HEK293 (cell line): ENCODE data around the gene GLTP.

Source experiments
- CTCF ChIP-seq: fragments of 450-650 bp; formaldehyde crosslinking; IDR thresholded peaks from 2 replicates; pipeline ENCODE4 v1.5.1; 2016; ENCODE audit warnings: missing biosample characterization, missing genetic modification characterization
- YY1 ChIP-seq: fragments of 450-650 bp; formaldehyde crosslinking; IDR thresholded peaks from 2 replicates; pipeline ENCODE4 v1.5.1; 2018; ENCODE audit warnings: missing biosample characterization, missing genetic modification characterization
- ZNF423 ChIP-seq: fragments of 450-650 bp; formaldehyde crosslinking; IDR thresholded peaks from 2 replicates; pipeline ENCODE4 v1.5.1; 2016; ENCODE audit warnings: missing biosample characterization, missing genetic modification characterization
- ZNF560 ChIP-seq: fragments of 450-650 bp; formaldehyde crosslinking; IDR thresholded peaks from 2 replicates; pipeline ENCODE4 v1.5.1; 2017; ENCODE audit warnings: missing biosample characterization, missing genetic modification characterization, borderline replicate concordance
- ZNF701 ChIP-seq: fragments of 450-650 bp; formaldehyde crosslinking; IDR thresholded peaks from 2 replicates; pipeline ENCODE4 v1.5.1; 2016; ENCODE audit warnings: missing biosample characterization, missing genetic modification characterization
- TF ChIP-seq, protein P1 (sequence below): sonication (generic); formaldehyde crosslinking; IDR thresholded peaks from 2 replicates; pipeline ENCODE4 v1.8.1; 2022; ENCODE audit warnings: mild to moderate bottlenecking, moderate library complexity, missing genetic modification reagents
- TF ChIP-seq, protein P2 (sequence below): fragments of 450-650 bp; formaldehyde crosslinking; IDR thresholded peaks from 2 replicates; pipeline ENCODE4 v1.5.1; 2016; ENCODE audit warnings: missing biosample characterization, missing genetic modification characterization

GRCh38 chr12:109855377-109855776, 25.0 kb downstream of the GLTP start:
- no peak for TF ChIP-seq YY1 (tag by site-specific recombination)
- TF ChIP-seq ZNF423 (tag by site-specific recombination): no peak
- TF ChIP-seq, protein P1, sequence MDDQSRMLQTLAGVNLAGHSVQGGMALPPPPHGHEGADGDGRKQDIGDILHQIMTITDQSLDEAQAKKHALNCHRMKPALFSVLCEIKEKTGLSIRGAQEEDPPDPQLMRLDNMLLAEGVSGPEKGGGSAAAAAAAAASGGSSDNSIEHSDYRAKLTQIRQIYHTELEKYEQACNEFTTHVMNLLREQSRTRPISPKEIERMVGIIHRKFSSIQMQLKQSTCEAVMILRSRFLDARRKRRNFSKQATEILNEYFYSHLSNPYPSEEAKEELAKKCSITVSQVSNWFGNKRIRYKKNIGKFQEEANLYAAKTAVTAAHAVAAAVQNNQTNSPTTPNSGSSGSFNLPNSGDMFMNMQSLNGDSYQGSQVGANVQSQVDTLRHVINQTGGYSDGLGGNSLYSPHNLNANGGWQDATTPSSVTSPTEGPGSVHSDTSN (CRISPR knock-in tag): no peak
- no peak for TF ChIP-seq CTCF
- TF ChIP-seq ZNF560 (tag by site-specific recombination): no peak
- TF ChIP-seq ZNF701: no peak
- TF ChIP-seq, protein P2, sequence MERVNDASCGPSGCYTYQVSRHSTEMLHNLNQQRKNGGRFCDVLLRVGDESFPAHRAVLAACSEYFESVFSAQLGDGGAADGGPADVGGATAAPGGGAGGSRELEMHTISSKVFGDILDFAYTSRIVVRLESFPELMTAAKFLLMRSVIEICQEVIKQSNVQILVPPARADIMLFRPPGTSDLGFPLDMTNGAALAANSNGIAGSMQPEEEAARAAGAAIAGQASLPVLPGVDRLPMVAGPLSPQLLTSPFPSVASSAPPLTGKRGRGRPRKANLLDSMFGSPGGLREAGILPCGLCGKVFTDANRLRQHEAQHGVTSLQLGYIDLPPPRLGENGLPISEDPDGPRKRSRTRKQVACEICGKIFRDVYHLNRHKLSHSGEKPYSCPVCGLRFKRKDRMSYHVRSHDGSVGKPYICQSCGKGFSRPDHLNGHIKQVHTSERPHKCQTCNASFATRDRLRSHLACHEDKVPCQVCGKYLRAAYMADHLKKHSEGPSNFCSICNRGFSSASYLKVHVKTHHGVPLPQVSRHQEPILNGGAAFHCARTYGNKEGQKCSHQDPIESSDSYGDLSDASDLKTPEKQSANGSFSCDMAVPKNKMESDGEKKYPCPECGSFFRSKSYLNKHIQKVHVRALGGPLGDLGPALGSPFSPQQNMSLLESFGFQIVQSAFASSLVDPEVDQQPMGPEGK: no peak
